Stimulated activated CD8-positive, alpha-beta memory T cell treated with anti-CD3 and anti-CD28 coated beads, Interleukin-7, amount 100 ng/mL, for 48 hours (primary cell): ENCODE measurements around the gene GRIN2A.

Experiments used
- DNase-seq, 2 donors: peaks; one replicate each; pipeline ENCODE4 v3.0.0-alpha.2; 2020; ENCODE audit warnings: low read depth in 1 of 2; ENCODE audit errors: extremely low read depth in 1 of 2

The GRIN2A gene

GRCh38 chr16:10088380-10088793, 93.8 kb downstream of the GRIN2A start:
- DNase-seq, result no peak

- no peak for DNase-seq
These were observed 95.1 kb downstream of the GRIN2A start for GRCh38 chr16:10087151-10087550.

DNA sequence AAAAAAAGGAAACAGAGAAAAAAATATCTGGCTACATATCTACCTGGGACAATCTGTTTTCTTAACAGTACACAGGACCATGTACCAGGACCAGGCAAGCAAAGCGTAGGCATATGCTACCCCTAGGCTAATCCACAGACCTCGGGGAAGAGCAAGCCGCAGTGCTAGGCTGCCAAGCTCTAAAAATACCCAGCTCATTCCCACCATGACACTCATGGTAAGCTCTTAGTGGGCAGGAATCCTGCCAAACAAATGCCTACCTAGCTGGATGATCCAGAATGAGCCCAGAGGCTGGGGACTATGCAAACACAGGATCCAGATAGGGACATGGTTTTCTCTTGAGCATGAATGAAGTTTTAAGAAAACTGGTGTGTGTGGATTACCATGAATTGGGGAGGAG, 95.6 kb downstream of the GRIN2A start:
- DNase-seq, result no peak

DNA sequence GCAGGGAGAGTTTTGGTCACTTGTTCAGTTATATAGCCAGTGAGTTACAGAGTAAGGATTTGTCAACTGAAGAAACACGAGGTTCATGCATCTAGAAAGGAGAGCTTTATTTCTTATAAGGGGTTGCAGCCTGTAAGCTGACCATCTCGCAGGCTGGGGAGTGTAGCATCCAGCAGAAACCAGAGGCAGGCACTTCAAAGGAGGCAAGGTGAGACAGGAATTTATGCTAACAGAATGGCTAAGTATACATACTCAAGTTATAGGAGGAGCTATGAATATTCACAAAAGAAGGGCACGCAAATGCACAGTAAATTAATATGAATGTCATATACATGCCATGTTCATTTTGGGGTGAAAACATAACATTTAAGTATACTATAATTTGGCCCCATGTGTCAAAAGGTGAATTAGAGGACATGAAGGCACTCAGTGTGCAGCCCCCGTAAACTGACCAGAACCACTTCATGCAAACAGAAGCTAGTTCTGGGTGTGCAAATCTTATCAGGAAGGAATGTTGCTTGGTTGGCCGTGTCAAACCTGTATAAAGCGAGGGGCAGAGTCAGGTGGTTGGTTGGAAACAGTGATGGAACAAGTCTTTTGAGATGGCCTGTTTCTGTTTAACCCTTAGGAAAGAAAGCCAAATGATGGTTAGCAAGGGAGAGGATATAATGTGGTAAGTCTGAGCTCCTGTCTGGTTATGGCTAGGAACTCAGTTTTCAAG, 97.0 kb downstream of the GRIN2A start:
- no peak for DNase-seq

- DNase-seq, result no peak
These were observed 98.9 kb downstream of the GRIN2A start for GRCh38 chr16:10083301-10083700.

DNA sequence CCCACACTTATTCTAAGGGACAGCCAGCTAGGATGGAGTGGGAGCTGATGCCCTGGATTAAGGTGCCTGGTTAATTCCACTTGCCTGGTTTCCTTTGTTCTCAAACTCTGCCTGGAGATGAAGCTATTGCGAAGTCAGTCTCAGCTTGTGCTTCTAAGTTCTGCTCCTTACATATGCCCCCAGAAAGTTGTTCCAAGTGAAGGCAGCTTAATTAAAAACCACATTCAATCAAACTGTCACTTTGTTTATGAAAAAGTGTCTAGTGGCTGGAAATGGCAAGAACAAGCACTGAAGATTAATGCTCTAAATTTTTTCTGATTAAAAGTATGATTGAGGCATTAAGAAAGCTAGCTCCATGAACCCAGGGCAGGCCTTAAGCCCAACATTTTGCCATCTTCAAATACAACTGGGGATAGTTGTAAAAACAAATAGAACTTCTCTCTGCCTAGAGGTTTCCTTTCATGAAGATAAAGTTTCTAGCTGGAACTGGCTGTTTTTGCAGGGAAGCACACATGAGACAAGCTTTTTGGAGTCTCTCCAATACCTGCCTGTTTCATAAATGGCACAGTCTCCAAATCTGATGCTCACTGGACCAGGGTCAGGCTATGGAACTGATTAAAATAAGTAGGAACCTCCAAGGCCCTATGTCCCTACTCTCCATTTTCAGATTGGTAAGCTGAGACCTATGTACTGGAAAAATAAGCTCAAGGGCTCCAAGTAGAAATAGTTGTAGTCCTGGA, 100.9 kb downstream of the GRIN2A start:
- DNase-seq, result no peak

DNA sequence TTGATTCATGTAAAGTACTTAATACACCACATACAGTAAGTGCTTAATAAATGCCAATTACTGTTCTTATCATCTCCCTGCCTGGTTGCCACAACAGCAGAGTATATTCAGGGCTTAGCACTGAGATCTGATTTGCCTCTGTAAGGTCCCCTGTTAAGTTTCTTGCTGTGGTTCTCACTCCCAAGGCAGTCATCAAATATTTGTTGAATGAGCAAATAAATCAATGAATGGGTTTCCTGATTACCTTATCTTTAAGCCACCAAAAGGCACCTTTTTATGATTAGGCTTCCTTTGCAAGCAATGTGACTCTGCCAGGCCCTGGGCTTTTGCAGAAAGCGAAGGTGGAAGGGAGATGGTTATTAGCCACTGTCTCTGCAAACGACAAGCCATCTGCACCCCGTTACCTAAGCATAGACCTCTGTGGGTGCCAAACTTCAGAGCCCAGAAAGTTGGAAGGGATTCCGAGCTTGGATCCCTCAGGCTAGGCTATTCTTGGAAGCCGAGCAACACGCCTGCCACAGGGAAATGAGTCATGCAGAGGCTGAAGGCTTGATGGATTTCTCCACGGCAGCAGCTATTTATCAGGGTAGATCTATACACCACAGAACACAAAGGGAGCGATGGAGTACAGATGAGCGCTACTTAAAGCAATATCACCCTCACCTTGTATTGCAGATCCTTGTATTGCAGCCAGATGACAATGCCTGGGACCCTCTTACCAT, 102.0 kb downstream of the GRIN2A start:
- DNase-seq, result no peak

DNA sequence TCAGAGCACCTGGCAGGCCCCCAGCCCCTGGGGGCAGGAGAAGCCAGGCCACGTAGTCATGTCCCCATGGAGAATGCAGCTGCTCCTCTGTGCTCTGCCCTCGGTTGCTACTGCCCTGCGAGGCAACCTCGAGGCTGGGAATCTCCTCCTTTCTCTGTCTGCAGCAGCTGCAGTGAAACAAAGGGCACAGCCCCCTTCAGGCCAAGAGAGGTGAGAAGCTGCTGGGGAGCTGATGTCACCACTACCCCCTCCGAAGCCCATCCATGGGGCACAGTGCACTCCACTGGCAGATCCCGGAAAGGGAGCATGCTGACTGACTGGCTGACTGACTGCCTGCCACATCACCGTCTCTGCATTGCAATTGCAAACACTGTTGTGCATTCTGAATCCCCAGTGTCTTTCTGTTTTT, 103.7 kb downstream of the GRIN2A start:
- DNase-seq, result no peak

DNA sequence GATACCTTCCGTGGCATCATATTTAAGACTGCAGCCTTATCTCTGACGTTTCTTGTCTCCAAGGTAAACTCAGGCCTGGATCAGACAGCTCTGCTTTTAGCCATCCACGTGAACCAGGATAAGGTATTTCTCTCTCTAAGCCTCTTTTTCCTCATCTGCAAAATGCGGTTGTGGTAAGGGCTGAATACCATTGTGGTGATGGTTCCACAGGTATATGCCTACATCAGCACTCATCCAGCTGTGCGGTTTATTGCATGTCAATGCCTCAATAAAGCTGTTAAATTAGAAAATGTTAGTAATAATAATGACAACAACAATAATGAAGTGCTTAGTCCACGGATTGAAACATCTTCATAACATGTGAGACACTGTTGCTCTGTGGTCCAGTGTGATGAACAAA, 104.4 kb downstream of the GRIN2A start:
- DNase-seq, result no peak

DNA sequence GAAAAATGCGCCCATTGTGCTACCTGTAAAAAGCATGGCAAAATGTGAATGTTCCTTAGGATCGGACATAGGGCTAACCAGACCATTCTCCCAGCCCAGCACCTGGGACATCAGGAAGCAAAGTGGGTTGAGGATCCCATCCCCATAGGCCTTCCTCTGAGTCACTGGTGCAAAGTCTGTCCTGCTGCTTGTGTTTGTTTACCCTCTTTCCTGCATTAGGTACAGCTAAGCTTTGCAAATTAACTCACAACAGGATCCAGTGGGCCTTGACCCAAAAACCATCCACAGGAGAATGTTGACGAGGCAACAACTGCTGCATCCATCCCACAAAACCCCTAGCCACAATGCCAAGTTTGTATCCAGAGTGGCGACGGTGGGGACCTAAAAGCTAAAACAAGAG, 106.2 kb downstream of the GRIN2A start:
- no peak for DNase-seq

- no peak for DNase-seq
These were observed 111.6 kb downstream of the GRIN2A start for GRCh38 chr16:10070591-10070990.

DNA sequence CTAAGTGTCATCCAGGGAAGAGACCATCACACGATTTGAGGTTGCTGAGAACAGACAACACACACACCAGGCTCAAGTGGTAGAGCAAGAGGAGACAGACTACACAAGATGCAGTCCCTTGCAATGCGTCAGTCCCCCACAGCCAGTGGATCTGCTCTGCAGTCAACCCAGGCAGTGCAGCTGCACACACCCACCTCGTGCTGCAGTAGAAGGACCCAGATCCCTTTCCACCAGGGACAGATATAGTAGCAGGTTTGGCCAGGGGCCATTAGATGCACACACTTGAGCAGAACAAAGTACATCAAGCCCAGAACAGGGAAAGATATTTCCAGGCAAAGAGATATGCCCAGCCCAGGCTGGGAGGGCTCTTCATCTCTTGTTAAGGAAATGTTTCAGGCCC, 112.9 kb downstream of the GRIN2A start:
- no peak for DNase-seq

- no peak for DNase-seq
These were observed 114.4 kb downstream of the GRIN2A start for GRCh38 chr16:10067835-10068234.

DNA sequence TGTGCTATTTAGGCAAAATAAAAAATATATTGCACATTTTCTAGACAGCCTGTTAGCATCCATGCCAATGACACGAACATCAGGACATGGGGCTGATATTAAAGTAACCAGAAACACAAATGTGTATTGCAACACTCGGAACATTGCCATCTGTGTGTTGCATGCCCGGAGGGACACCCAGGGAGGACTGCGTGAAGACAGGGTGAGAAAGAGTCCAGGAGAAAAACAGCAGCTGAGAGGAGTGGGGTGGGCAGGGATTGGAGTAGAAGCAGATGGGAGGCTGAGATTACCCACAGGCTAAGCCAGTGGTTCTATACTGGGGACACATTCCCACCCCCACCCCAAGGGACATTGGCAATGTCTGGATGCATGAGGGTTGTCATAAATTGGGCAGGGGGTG, 114.8 kb downstream of the GRIN2A start:
- DNase-seq, result no peak

DNA sequence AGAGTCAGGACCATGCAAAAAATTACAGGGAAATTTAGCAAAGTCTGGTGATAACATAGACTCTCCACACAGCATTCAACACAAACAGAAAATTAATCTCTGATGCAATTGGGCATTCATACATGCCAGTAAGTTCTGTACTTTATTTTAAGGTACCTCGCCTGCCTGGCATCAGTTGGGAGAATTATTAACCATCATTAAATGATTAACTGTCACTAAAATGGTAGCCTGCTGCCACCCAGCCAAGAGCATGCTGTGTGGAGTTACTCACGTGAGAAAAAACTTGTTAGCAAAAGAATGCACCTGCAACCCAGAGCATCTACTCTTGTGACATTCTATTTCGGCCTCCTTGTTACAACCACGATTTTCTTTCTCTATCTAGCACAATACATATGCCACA, 117.2 kb downstream of the GRIN2A start:
- DNase-seq, result no peak

DNA sequence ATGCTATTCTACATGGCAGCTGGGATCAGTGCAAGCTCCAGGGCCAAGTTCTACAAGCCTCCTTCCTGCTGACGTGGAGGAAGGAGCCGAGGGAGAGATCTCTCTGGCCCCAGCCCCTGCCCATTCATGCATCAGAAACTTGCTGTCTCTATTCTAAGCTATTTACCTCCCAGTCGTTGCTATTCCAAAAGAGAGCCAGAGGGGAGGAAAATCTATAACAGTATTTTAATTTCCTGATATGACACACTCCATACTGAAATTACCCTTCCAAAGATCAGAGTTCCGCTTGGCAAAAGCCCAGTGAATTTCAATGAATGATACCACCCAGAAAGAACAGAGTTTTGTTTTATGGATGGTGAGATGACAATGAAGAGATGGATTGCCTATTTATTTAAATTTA, 133.4 kb downstream of the GRIN2A start:
- DNase-seq, result no peak

DNA sequence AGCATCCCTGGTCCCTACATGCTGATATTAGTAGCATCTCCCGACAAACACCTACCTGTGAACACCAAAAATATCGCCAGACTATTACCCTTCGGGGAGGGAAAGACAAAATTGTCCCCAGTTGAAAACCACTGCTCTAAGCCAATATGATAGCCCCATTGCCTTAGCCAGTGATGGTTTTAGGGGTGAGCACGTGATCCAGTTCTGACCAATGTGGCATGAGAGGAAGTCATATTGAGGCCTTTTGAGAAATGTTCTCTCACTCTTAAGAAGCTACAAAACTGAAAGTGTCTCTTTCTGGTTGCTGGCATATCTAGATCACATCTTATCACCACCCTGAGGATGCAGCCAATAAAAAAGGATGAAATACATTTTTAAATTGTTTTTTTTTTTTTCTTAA, 136.3 kb downstream of the GRIN2A start:
- no peak for DNase-seq

DNA sequence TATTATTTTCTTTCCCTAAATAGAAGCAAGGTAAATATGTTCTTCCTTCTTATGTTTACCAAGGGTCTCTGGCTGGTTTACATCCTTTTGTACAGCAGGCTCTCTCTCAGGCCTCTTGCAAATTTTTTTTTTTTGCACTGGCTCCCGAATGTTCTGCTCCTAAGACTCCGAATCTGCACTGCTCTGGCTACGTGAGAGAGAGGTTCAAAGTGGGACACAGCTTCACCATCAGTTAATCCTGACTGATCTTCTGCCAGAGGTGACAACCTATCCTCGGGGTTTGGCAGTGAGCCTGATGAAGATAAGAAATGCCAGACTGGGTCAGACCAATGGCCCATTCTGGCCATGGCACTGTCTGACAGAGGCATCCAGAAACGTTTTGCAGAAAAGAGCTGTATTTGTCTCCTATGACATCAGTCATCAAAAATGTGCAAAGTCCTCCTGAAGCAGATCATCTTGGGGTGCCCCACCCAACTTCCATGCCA, 136.9 kb downstream of the GRIN2A start:
- DNase-seq, result no peak

- DNase-seq, result no peak
These were observed 141.8 kb downstream of the GRIN2A start for GRCh38 chr16:10040136-10041080.

- no peak for DNase-seq
These were observed 142.8 kb downstream of the GRIN2A start for GRCh38 chr16:10039220-10040096.
